Activated effector memory CD4-positive, alpha-beta T cell treated with Interleukin-2 at 50 U/mL for 16 hours (primary cell): ENCODE results near the gene CPNE6.
"Not testable (repeated sequence)": the region's sequence is repeated elsewhere in the genome, so short reads cannot be mapped to it uniquely, and the experiment has no call there.

ENCODE experiments used
- DNase-seq: peaks from one replicate; pipeline ENCODE4 v3.0.0-alpha.2; 2020

Gene CPNE6

GRCh38 chr14:24087004-24087403 lies 15.6 kb downstream of the CPNE6 start:
- no peak for DNase-seq

GRCh38 chr14:24088095-24088494 lies 16.7 kb downstream of the CPNE6 start:
- DNase-seq = no peak

GRCh38 chr14:24089890-24090289 lies 18.5 kb downstream of the CPNE6 start:
- no peak for DNase-seq

- DNase-seq = no peak
Observed at GRCh38 chr14:24092110-24092504, 20.7 kb downstream of the CPNE6 start.

GRCh38 chr14:24092505-24093206 lies 21.3 kb downstream of the CPNE6 start:
- no peak for DNase-seq

GRCh38 chr14:24093207-24093900 lies 22.0 kb downstream of the CPNE6 start:
- no peak for DNase-seq

- DNase-seq = peak; percentile 69
Observed at GRCh38 chr14:24093901-24094840, 22.8 kb downstream of the CPNE6 start, which contains the start of gene PCK2. PCK2 (plus strand) TSS chr14:24094311; CDS start chr14:24094406, 95 bp downstream.

GRCh38 chr14:24094841-24095270 lies 23.5 kb downstream of the CPNE6 start:
- no peak for DNase-seq

- peak; percentile 8 for DNase-seq
Observed at GRCh38 chr14:24095271-24096068, 24.1 kb downstream of the CPNE6 start.

- no peak for DNase-seq
Observed at GRCh38 chr14:24096545-24097181, 25.3 kb downstream of the CPNE6 start.

GRCh38 chr14:24098229-24098926 lies 27.0 kb downstream of the CPNE6 start:
- no peak for DNase-seq

- DNase-seq = no peak
Observed at GRCh38 chr14:24098927-24099813, 27.8 kb downstream of the CPNE6 start.

GRCh38 chr14:24100197-24100981 lies 29.0 kb downstream of the CPNE6 start:
- no peak for DNase-seq

- no peak for DNase-seq
Observed at GRCh38 chr14:24100982-24101494, 29.7 kb downstream of the CPNE6 start.

GRCh38 chr14:24102357-24103048 lies 31.1 kb downstream of the CPNE6 start:
- DNase-seq = no peak

GRCh38 chr14:24103451-24103850 lies 32.1 kb downstream of the CPNE6 start:
- DNase-seq = no peak

GRCh38 chr14:24105609-24106239 lies 34.4 kb downstream of the CPNE6 start:
- not testable (repeated sequence) for DNase-seq
